ENCODE results near the gene ZNF710.

- TF ChIP-seq CTCF (IDR thresholded peaks at IDR 0.05) (no peak), POLR2A (IDR thresholded peaks at IDR 0.05) (no peak)
Measured at GRCh38 chr15:89985111-89985510, 16.0 kb upstream of the ZNF710 start.
